Measurements from ENCODE around the gene NDUFA8. TPM values are rescaled to one million over a fixed set of nuclear protein-coding genes. Genes with fewer than 3 reads are reported as not detected.

Gene NDUFA8
- total and polyA plus RNA-seq, 9 of the 15 experiments (the other 6 are each of a cell fraction or from before 2014, with no cell fraction given): 105 to 212 (median 133) TPM

GRCh38 chr9:122125158-122125508 lies 34.4 kb downstream of the NDUFA8 start (continued):
- TF ChIP-seq CTCF (IDR thresholded peaks at IDR 0.05 in 2 of 3, conservative IDR thresholded peaks at IDR 0.05 in 1 of 3; ENCODE audit: insufficient read depth in 2 of 3, low read depth in 1 of 3, low read length in 3 of 3): peak; percentile 94 to 96 (median 96)
- TF ChIP-seq ZNF740 (CRISPR knock-in tag; IDR thresholded peaks at IDR 0.05): no peak
- TF ChIP-seq ZNF740 (tag; IDR thresholded peaks at IDR 0.05): no peak
- TF ChIP-seq ARID2 (IDR thresholded peaks at IDR 0.05): peak; percentile 98
- no peak for TF ChIP-seq ZBTB7A (IDR thresholded peaks at IDR 0.05; ENCODE audit: borderline replicate concordance, control insufficient read depth, low read depth, low read length)
- TF ChIP-seq MXD1 (CRISPR knock-in tag; IDR thresholded peaks at IDR 0.05; ENCODE audit: borderline replicate concordance, poor library complexity, severe bottlenecking): no peak
- TF ChIP-seq KLF13 (tag; IDR thresholded peaks at IDR 0.05; ENCODE audit: borderline replicate concordance, low read depth): no peak
- TF ChIP-seq FOXK2 (conservative IDR thresholded peaks at IDR 0.05 in 1 of 2, IDR thresholded peaks at IDR 0.05 in 1 of 2; ENCODE audit: low read depth in 2 of 2): no peak
- TF ChIP-seq CCAR2 (IDR thresholded peaks at IDR 0.05; ENCODE audit: low read depth, low read length): no peak
- TF ChIP-seq CC2D1A (IDR thresholded peaks at IDR 0.05): peak; percentile 89
- no peak for TF ChIP-seq ZNF589 (CRISPR knock-in tag; IDR thresholded peaks at IDR 0.05; ENCODE audit: low read depth)
- peak; percentile 53 for TF ChIP-seq DACH1 (IDR thresholded peaks at IDR 0.05; ENCODE audit: partially characterized antibody)
- no peak for TF ChIP-seq ZNF408 (CRISPR knock-in tag; IDR thresholded peaks at IDR 0.05; ENCODE audit: low read depth)
- peak; percentile 13 for TF ChIP-seq ZFP36 (IDR thresholded peaks at IDR 0.05; ENCODE audit: low read depth, low read length, partially characterized antibody)
- TF ChIP-seq ZNF24 (IDR thresholded peaks at IDR 0.05): no peak
- no peak for TF ChIP-seq ELK3 (CRISPR knock-in tag; IDR thresholded peaks at IDR 0.05)
- TF ChIP-seq KAT2B (IDR thresholded peaks at IDR 0.05; ENCODE audit: low read depth, low read length): no peak

All from K562 (cell line).